ENCODE results near the gene HAL. TPM values are rescaled to one million over a fixed set of nuclear protein-coding genes. Genes with fewer than 3 reads are reported as not detected.
A peak's percentile ranks its signal among the peaks of the same experiment; 100 is the strongest.

Gene HAL
- total and polyA plus RNA-seq, 2 of the 13 experiments (the other 11 are each of a cell fraction or from before 2014, with no cell fraction given): 0.89 to 37.8 TPM

GRCh38 chr12:95942524-95943329, 53.4 kb downstream of the HAL start, which contains the start of gene CCDC38 (continued):
- no peak for TF ChIP-seq ZBTB8A (CRISPR knock-in tag; IDR thresholded peaks at IDR 0.05; ENCODE audit: borderline replicate concordance, low read depth)
- TF ChIP-seq ZKSCAN1 (IDR thresholded peaks at IDR 0.05; ENCODE audit: low read length): no peak
- TF ChIP-seq TCF7 (IDR thresholded peaks at IDR 0.05; ENCODE audit: low read depth): peak; percentile 91
- TF ChIP-seq, protein P1, sequence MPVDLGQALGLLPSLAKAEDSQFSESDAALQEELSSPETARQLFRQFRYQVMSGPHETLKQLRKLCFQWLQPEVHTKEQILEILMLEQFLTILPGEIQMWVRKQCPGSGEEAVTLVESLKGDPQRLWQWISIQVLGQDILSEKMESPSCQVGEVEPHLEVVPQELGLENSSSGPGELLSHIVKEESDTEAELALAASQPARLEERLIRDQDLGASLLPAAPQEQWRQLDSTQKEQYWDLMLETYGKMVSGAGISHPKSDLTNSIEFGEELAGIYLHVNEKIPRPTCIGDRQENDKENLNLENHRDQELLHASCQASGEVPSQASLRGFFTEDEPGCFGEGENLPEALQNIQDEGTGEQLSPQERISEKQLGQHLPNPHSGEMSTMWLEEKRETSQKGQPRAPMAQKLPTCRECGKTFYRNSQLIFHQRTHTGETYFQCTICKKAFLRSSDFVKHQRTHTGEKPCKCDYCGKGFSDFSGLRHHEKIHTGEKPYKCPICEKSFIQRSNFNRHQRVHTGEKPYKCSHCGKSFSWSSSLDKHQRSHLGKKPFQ (CRISPR knock-in tag; IDR thresholded peaks at IDR 0.05; ENCODE audit: insufficient replicate concordance): peak; percentile 85
- no peak for TF ChIP-seq ZNF260 (CRISPR knock-in tag; IDR thresholded peaks at IDR 0.05; ENCODE audit: borderline replicate concordance, low read depth)
- TF ChIP-seq, protein P2, sequence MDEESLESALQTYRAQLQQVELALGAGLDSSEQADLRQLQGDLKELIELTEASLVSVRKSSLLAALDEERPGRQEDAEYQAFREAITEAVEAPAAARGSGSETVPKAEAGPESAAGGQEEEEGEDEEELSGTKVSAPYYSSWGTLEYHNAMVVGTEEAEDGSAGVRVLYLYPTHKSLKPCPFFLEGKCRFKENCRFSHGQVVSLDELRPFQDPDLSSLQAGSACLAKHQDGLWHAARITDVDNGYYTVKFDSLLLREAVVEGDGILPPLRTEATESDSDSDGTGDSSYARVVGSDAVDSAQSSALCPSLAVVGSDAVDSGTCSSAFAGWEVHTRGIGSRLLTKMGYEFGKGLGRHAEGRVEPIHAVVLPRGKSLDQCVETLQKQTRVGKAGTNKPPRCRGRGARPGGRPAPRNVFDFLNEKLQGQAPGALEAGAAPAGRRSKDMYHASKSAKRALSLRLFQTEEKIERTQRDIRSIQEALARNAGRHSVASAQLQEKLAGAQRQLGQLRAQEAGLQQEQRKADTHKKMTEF (CRISPR knock-in tag; IDR thresholded peaks at IDR 0.05): peak; percentile 49; the same call in 1 of the 2 replicates
- TF ChIP-seq, protein P3, sequence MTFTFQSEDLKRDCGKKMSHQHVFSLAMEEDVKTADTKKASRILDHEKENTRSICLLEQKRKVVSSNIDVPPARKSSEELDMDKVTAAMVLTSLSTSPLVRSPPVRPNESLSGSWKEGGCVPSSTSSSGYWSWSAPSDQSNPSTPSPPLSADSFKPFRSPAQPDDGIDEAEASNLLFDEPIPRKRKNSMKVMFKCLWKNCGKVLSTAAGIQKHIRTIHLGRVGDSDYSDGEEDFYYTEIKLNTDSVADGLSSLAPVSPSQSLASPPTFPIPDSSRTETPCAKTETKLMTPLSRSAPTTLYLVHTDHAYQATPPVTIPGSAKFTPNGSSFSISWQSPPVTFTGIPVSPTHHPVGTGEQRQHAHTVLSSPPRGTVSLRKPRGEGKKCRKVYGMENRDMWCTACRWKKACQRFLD (CRISPR knock-in tag; IDR thresholded peaks at IDR 0.05; ENCODE audit: borderline replicate concordance): no peak; the same call in 1 of the 2 replicates
- no peak for TF ChIP-seq KAT2B (IDR thresholded peaks at IDR 0.05; ENCODE audit: borderline replicate concordance, low read depth, low read length)
- TF ChIP-seq KDM4B (CRISPR knock-in tag; IDR thresholded peaks at IDR 0.05): no peak
- 0 out of 2 replicates have a peak, but pooled peaks have one; percentile 18 for TF ChIP-seq TGIF2 (CRISPR knock-in tag; IDR thresholded peaks at IDR 0.05)
- TF ChIP-seq IKZF5 (CRISPR knock-in tag; IDR thresholded peaks at IDR 0.05): peak; percentile 19; the same call in 1 of the 2 replicates
- TF ChIP-seq, protein P4, sequence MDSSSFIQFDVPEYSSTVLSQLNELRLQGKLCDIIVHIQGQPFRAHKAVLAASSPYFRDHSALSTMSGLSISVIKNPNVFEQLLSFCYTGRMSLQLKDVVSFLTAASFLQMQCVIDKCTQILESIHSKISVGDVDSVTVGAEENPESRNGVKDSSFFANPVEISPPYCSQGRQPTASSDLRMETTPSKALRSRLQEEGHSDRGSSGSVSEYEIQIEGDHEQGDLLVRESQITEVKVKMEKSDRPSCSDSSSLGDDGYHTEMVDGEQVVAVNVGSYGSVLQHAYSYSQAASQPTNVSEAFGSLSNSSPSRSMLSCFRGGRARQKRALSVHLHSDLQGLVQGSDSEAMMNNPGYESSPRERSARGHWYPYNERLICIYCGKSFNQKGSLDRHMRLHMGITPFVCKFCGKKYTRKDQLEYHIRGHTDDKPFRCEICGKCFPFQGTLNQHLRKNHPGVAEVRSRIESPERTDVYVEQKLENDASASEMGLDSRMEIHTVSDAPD (CRISPR knock-in tag; IDR thresholded peaks at IDR 0.05): no peak; the same call in 1 of the 2 replicates
- no peak for TF ChIP-seq TOE1 (CRISPR knock-in tag; IDR thresholded peaks at IDR 0.05)
- TF ChIP-seq ZNF34 (CRISPR knock-in tag; IDR thresholded peaks at IDR 0.05; ENCODE audit: borderline replicate concordance): no peak
- TF ChIP-seq ZNF510 (CRISPR knock-in tag; IDR thresholded peaks at IDR 0.05; ENCODE audit: low read depth): 0 out of 2 replicates have a peak, but pooled peaks have one; percentile 67
- TF ChIP-seq IKZF4 (CRISPR knock-in tag; IDR thresholded peaks at IDR 0.05; ENCODE audit: borderline replicate concordance, low read depth, not compliant biosample characterization): no peak
- TF ChIP-seq RARG (CRISPR knock-in tag; IDR thresholded peaks at IDR 0.05; ENCODE audit: low read depth): 0 out of 2 replicates have a peak, but pooled peaks have one; percentile 14
- no peak for TF ChIP-seq FOXP4 (CRISPR knock-in tag; IDR thresholded peaks at IDR 0.05)
- TF ChIP-seq TCF7L2 (IDR thresholded peaks at IDR 0.05; ENCODE audit: low read depth, low read length): no peak
